ENCODE measurements around the gene TERB1. TPM values are rescaled to one million over a fixed set of nuclear protein-coding genes. Genes with fewer than 3 reads are reported as not detected.

The TERB1 gene
- total RNA-seq, 2 experiments from 2014 or later, result 0.11 to 0.22 TPM

DNA sequence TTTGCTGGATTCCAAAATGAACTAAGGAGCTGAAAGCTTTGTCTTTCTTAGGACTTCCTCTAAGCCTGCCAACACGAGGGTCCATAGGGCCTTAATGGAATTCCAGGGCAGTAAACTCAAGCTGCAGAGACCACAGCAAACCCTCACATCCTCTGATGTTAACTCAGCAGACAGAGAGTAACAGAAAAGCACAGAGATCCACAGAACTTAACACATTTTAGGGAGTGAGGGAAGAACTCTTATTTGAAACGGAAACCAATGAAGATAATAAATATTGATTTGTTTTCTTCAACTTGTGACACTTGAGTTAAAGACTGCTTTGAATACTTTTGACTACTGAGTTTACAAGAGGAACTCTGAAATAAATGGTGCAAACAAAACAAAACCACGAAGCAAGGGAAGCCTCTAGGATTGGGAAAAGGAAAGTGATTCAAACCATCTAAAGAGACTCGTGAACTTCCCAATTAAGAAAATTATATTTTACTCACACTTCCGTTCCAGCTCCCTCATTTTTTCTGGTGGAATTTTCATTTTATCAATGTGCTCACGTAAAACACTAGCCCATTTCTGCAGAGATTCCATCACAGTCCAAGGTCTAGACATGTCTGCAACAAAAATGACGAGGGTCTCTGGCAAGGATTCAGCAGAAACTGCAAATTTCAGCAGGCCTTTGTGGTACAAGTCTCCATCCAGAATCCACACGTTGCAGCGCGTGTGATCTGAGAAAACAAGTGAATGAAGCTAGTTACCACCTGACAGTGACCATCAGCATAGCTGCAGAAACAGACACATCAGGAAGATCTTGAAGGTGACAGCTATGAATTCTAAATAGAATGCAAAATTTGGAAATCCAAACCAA lies 59.2 kb downstream of the TERB1 start:
- ATAC-seq (ENCODE audit: poor library complexity) (no peak), DNase-seq (no peak)
- no peak overlapping the region for H3K4me3 Mint-ChIP-seq
- no peaks in the 10 kb centered on the region for H3K27me3 Mint-ChIP-seq
- no peaks in the 10 kb centered on the region for H3K9me3 Mint-ChIP-seq
- peaks cover 75% of the 10 kb centered on the region for H3K36me3 Mint-ChIP-seq (ENCODE audit: low read depth)
- ChIA-PET CTCF (interaction anchor here (0.7 to 3.3 kb wide), 3 partner anchors 15 to 91 kb away, joined by 6 to 18 read pairs (median 8); no protein-coding TSS in a partner anchor), POLR2A (no interaction called here)
- Histone ChIP-seq H3K36me3 (ENCODE audit: insufficient read depth, low read length) (peaks cover 73% of the 10 kb centered on the region), H3K27me3 (ENCODE audit: control insufficient read depth in 1 of 2, insufficient read depth in 2 of 2, low read length in 2 of 2) (no peaks in the 10 kb centered on the region), H3K4me3 (ENCODE audit: low read length) (no peak overlapping the region), H3K27ac (ENCODE audit: low read depth in 1 of 2, low read length in 2 of 2) (no peak overlapping the region), H3K4me1 (ENCODE audit: insufficient read depth, low read length) (peaks cover 20% of the 10 kb centered on the region), H3K9me3 (ENCODE audit: control insufficient read depth in 1 of 2, insufficient read depth in 1 of 2, low read length in 2 of 2) (no peaks in the 10 kb centered on the region)
- intact Hi-C loops (cut with DNase I, micrococcal nuclease), result loop anchor here (2.0 to 5.0 kb wide), 3 partner anchors 90 to 335 kb away; no protein-coding TSS in a partner anchor
- H3K27ac Mint-ChIP-seq, result no peak overlapping the region
- H3K4me1 Mint-ChIP-seq (ENCODE audit: low read depth), result peaks cover 35% of the 10 kb centered on the region
- TF ChIP-seq, protein P1, sequence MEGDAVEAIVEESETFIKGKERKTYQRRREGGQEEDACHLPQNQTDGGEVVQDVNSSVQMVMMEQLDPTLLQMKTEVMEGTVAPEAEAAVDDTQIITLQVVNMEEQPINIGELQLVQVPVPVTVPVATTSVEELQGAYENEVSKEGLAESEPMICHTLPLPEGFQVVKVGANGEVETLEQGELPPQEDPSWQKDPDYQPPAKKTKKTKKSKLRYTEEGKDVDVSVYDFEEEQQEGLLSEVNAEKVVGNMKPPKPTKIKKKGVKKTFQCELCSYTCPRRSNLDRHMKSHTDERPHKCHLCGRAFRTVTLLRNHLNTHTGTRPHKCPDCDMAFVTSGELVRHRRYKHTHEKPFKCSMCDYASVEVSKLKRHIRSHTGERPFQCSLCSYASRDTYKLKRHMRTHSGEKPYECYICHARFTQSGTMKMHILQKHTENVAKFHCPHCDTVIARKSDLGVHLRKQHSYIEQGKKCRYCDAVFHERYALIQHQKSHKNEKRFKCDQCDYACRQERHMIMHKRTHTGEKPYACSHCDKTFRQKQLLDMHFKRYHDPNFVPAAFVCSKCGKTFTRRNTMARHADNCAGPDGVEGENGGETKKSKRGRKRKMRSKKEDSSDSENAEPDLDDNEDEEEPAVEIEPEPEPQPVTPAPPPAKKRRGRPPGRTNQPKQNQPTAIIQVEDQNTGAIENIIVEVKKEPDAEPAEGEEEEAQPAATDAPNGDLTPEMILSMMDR (IDR thresholded peaks at IDR 0.05), result no peak

DNA sequence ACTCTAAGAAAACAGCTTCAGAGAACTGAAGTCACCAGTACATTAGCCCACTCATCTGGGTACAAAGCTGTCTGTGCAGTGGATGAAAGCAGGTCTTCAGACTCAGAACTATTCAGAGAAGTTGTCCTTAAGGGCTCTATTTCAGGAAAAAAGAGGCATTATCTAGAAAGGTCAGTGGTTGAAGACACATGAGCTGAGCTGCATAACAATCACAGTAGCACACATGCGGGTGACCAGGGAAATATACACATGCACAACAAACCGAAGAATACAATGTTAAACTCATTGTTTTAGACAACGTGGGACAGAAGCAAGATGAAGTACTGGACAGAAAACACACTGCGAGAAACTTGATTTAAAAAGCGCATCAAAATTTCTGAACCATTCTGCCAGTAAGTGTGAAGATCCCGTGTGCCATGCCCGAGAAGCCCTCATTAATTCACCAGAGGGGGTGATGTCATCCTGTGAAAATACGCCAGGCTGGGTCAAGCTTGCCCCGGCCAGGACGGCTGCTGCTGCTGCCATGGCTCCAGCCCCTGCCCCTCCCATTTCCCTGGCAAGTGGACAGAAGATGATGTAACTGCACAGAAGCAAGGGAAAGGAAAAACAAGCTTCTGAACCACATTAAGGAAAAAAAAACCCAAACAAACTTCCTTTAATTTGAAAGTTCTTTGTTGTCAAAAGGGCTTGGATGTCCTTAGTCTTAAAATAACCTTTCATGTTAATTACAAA lies 60.0 kb downstream of the TERB1 start:
- TF ChIP-seq, protein P1 (IDR thresholded peaks at IDR 0.05), result no peak
- Mint-ChIP-seq H3K27ac (no peak overlapping the region), H3K4me1 (ENCODE audit: low read depth) (peaks cover 29% of the 10 kb centered on the region), H3K4me3 (no peak overlapping the region), H3K9me3 (no peaks in the 10 kb centered on the region), H3K27me3 (no peaks in the 10 kb centered on the region), H3K36me3 (ENCODE audit: low read depth) (peaks cover 73% of the 10 kb centered on the region)
- ChIA-PET CTCF (interaction anchor here (0.6 to 3.3 kb wide), 7 partner anchors 10 to 335 kb away, joined by 3 to 18 read pairs (median 6); partner anchors contain the start of gene DYNC1LI2), POLR2A (no interaction called here)
- Histone ChIP-seq H3K27me3 (ENCODE audit: control insufficient read depth in 1 of 2, insufficient read depth in 2 of 2, low read length in 2 of 2) (no peaks in the 10 kb centered on the region), H3K9me3 (ENCODE audit: control insufficient read depth in 1 of 2, insufficient read depth in 1 of 2, low read length in 2 of 2) (no peaks in the 10 kb centered on the region), H3K4me1 (ENCODE audit: insufficient read depth, low read length) (peaks cover 17% of the 10 kb centered on the region), H3K4me3 (ENCODE audit: low read length) (no peak overlapping the region), H3K36me3 (ENCODE audit: insufficient read depth, low read length) (peaks cover 76% of the 10 kb centered on the region), H3K27ac (ENCODE audit: low read depth in 1 of 2, low read length in 2 of 2) (no peak overlapping the region)
- ATAC-seq (ENCODE audit: poor library complexity), result no peak
- peak in 1 of 14 experiments; percentile 19 for DNase-seq
- intact Hi-C loops (cut with DNase I, micrococcal nuclease), result loop anchor here (2.0 to 5.0 kb wide), 3 partner anchors 89 to 335 kb away; no protein-coding TSS in a partner anchor

DNA sequence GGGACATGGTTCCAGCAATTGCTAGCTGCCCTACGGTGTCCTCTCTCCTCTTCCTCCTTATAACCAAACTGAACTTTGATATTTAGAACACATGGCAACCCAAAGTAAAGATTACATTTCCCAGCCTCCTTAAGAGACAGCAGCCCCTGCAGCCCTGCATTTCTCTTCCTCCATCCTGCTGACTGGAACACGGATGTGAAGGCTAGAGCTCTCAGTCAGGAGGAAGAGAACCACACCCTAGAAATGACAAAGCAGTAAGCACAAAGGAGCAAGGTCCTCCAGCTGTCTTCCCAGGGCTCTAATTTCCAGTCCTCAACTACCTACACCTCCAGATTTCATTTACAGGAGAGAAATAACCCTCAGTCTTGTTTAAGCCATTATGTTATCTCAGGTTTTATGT lies 60.9 kb downstream of the TERB1 start:
- no peak overlapping the region for H3K27ac ChIP-seq (ENCODE audit: low read depth in 1 of 2, low read length in 2 of 2)
- POLR2A ChIA-PET, result no interaction called here

More for the DNA sequence above, 60.9 kb downstream of the TERB1 start:
- Histone ChIP-seq H3K36me3 (ENCODE audit: insufficient read depth, low read length) (peaks cover 78% of the 10 kb centered on the region), H3K9me3 (ENCODE audit: control insufficient read depth in 1 of 2, insufficient read depth in 1 of 2, low read length in 2 of 2) (no peaks in the 10 kb centered on the region), H3K4me3 (ENCODE audit: low read length) (no peak overlapping the region), H3K27me3 (ENCODE audit: control insufficient read depth in 1 of 2, insufficient read depth in 2 of 2, low read length in 2 of 2) (no peaks in the 10 kb centered on the region), H3K4me1 (ENCODE audit: insufficient read depth, low read length) (peaks cover 17% of the 10 kb centered on the region)
- peaks cover 24% of the 10 kb centered on the region for H3K4me1 Mint-ChIP-seq (ENCODE audit: low read depth)
- CTCF ChIA-PET, result interaction anchor here (0.7 to 3.3 kb wide), 6 partner anchors 11 to 334 kb away, joined by 3 to 18 read pairs (median 6); partner anchors contain the start of gene DYNC1LI2
- H3K27me3 Mint-ChIP-seq, result no peaks in the 10 kb centered on the region
- H3K9me3 Mint-ChIP-seq, result no peaks in the 10 kb centered on the region
- H3K36me3 Mint-ChIP-seq (ENCODE audit: low read depth), result peaks cover 76% of the 10 kb centered on the region
- no peak overlapping the region for H3K4me3 Mint-ChIP-seq
- no peak for ATAC-seq (ENCODE audit: poor library complexity)
- TF ChIP-seq, protein P1 (IDR thresholded peaks at IDR 0.05), result no peak
- no peak for DNase-seq
- H3K27ac Mint-ChIP-seq, result no peak overlapping the region
- intact Hi-C loops (cut with DNase I, micrococcal nuclease), result loop anchor here (1.0 to 5.0 kb wide), 5 partner anchors 12 to 334 kb away; no protein-coding TSS in a partner anchor
